Activated T-helper 1 cell treated with anti-CD3 and anti-CD28 coated beads, Interleukin-12 subunit alpha, Interleukin-12 subunit beta, Interleukin-2, Interleukin-4 antibody, amounts not matched to agents 30 ng/mL and 10 ng/mL and 1 ng/mL, durations not matched to agents 14 hours and 24 hours and 36 hours (primary cell): ENCODE measurements around the gene LYRM4. TPM values are rescaled to one million over a fixed set of nuclear protein-coding genes. Genes with fewer than 3 reads are reported as not detected.

Source experiments
- DNase-seq: peaks from one replicate; pipeline ENCODE4 v3.0.0; 2021; ENCODE audit warnings: low spot score
- H3K27ac Mint-ChIP-seq: one replicate; pipeline ENCODE4 v1.8.0; 2021; ENCODE audit warnings: mild to moderate bottlenecking, mixed read lengths
- H3K27me3 Mint-ChIP-seq: one replicate; pipeline ENCODE4 v1.8.0; 2022; ENCODE audit warnings: mild to moderate bottlenecking, moderate library complexity, mixed read lengths; ENCODE audit not compliant: insufficient read depth
- H3K36me3 Mint-ChIP-seq: one replicate; pipeline ENCODE4 v1.8.0; 2021; ENCODE audit warnings: low read depth, mixed read lengths
- H3K4me1 Mint-ChIP-seq: one replicate; pipeline ENCODE4 v1.8.0; 2021; ENCODE audit warnings: low read depth, mixed read lengths
- H3K4me3 Mint-ChIP-seq: one replicate; pipeline ENCODE4 v1.8.0; 2021; ENCODE audit warnings: mild to moderate bottlenecking, moderate library complexity, mixed read lengths
- H3K9me3 Mint-ChIP-seq: one replicate; pipeline ENCODE4 v1.8.0; 2021; ENCODE audit warnings: mixed read lengths
- intact Hi-C: fragments of 100-400 bp; cut with micrococcal nuclease; formaldehyde crosslinking; loops from one replicate; pipeline ENCODE4 v1.15.1; 2024
- total RNA-seq: library from RNA; stranded (reverse); gene quantifications from 2 replicates; pipeline ENCODE4 v1.2.3, GENCODE V29; 2022

LYRM4 gene
- total RNA-seq, 1 donor from 2014 or later: 48.9 TPM

GRCh38 chr6:5152460-5152859, 108.3 kb downstream of the LYRM4 start:
- no peaks in the 10 kb centered on the region for H3K36me3 Mint-ChIP-seq
- intact Hi-C loops: no loop called here
- no peak for DNase-seq
- no peak overlapping the region for H3K4me3 Mint-ChIP-seq
- no peak overlapping the region for H3K27ac Mint-ChIP-seq
- no peaks in the 10 kb centered on the region for H3K27me3 Mint-ChIP-seq
- no peaks in the 10 kb centered on the region for H3K4me1 Mint-ChIP-seq
- no peaks in the 10 kb centered on the region for H3K9me3 Mint-ChIP-seq

GRCh38 chr6:5151955-5152401, 108.8 kb downstream of the LYRM4 start:
- H3K9me3 Mint-ChIP-seq: no peaks in the 10 kb centered on the region
- intact Hi-C loops: no loop called here

GRCh38 chr6:5151360-5151954, 109.3 kb downstream of the LYRM4 start:
- Mint-ChIP-seq H3K9me3 (no peaks in the 10 kb centered on the region), H3K4me1 (no peaks in the 10 kb centered on the region), H3K27me3 (no peaks in the 10 kb centered on the region), H3K36me3 (no peaks in the 10 kb centered on the region), H3K27ac (no peak overlapping the region), H3K4me3 (no peak overlapping the region)
- intact Hi-C loops: no loop called here
- DNase-seq: no peak

More at GRCh38 chr6:5151955-5152401, 108.8 kb downstream of the LYRM4 start:
- Mint-ChIP-seq H3K27me3 (no peaks in the 10 kb centered on the region), H3K27ac (no peak overlapping the region), H3K4me3 (no peak overlapping the region), H3K36me3 (no peaks in the 10 kb centered on the region), H3K4me1 (no peaks in the 10 kb centered on the region)
- DNase-seq: no peak

DNA sequence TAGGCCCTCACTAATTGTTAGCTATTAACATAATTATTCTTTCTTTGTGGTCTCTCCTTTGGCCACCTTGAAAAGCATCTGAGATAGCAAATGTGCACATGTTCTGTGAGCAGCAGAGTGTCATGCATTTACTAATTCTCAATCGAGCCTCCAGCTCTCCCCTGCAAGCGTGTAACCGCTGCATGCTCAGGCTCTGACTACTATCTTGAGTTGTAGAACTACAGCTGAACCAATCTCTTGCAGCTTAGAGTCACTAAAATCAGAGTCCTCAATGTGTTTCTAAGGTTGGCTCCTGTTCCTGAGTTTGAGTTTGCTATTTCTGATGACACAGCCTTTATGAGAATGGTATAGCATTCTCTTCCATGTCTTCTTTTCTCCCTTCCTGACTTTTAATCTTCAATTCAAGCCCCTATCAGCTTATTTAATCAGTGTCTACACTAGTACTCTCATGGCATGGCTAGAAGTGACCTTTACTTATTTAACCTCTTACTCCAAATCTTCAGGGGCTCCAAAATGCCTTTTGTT, 110.1 kb downstream of the LYRM4 start:
- H3K27me3 Mint-ChIP-seq: no peaks in the 10 kb centered on the region
- no peak overlapping the region for H3K4me3 Mint-ChIP-seq
- no peaks in the 10 kb centered on the region for H3K4me1 Mint-ChIP-seq
- H3K36me3 Mint-ChIP-seq: no peaks in the 10 kb centered on the region
- H3K9me3 Mint-ChIP-seq: no peaks in the 10 kb centered on the region
- H3K27ac Mint-ChIP-seq: no peak overlapping the region
- no peak for DNase-seq
- intact Hi-C loops: no loop called here

DNA sequence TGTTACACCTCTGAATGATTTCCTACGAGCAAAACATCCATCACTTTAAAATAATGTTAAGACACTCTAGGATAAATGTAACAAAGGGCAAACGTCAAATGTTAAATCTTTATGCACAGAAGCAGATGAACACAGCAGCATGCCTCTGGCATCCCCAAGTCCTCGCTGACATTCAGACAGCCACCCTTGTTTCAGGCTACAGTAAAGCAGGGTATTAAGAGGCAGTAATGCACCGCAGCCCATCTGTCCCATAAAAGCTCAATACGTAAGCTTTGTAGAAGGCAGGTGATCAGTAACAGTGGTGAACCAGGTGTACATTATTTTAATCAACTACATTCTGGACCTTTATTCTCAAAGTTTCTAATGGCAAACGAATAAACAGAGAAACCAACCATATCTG, 110.9 kb downstream of the LYRM4 start:
- DNase-seq: no peak
- Mint-ChIP-seq H3K9me3 (no peaks in the 10 kb centered on the region), H3K4me3 (no peak overlapping the region), H3K27ac (no peak overlapping the region), H3K4me1 (no peaks in the 10 kb centered on the region), H3K36me3 (no peaks in the 10 kb centered on the region), H3K27me3 (no peaks in the 10 kb centered on the region)
- intact Hi-C loops: no loop called here

GRCh38 chr6:5149159-5149704, 111.5 kb downstream of the LYRM4 start:
- Mint-ChIP-seq H3K4me1 (no peaks in the 10 kb centered on the region), H3K4me3 (no peak overlapping the region), H3K9me3 (no peaks in the 10 kb centered on the region), H3K36me3 (no peaks in the 10 kb centered on the region), H3K27me3 (no peaks in the 10 kb centered on the region), H3K27ac (no peak overlapping the region)
- intact Hi-C loops: no loop called here
- no peak for DNase-seq

- Mint-ChIP-seq H3K4me3 (no peak overlapping the region), H3K36me3 (no peaks in the 10 kb centered on the region), H3K9me3 (no peaks in the 10 kb centered on the region), H3K4me1 (peaks cover 10% of the 10 kb centered on the region), H3K27me3 (no peaks in the 10 kb centered on the region), H3K27ac (no peak overlapping the region)
- intact Hi-C loops: no loop called here
- DNase-seq: no peak
Observed at GRCh38 chr6:5146398-5146797, 114.4 kb downstream of the LYRM4 start.

- DNase-seq: peak; percentile 68
- intact Hi-C loops: loop anchor here (1.0 to 5.0 kb wide), 7 partner anchors 74 to 1403 kb away; partner anchors contain the start of gene LYRM4
- no peak overlapping the region for H3K4me3 Mint-ChIP-seq
- no peak overlapping the region for H3K27ac Mint-ChIP-seq
- H3K27me3 Mint-ChIP-seq: no peaks in the 10 kb centered on the region
- H3K9me3 Mint-ChIP-seq: no peaks in the 10 kb centered on the region
- peaks cover 10% of the 10 kb centered on the region for H3K4me1 Mint-ChIP-seq
- H3K36me3 Mint-ChIP-seq: no peaks in the 10 kb centered on the region
Observed at GRCh38 chr6:5143634-5144311, 117.0 kb downstream of the LYRM4 start.

DNA sequence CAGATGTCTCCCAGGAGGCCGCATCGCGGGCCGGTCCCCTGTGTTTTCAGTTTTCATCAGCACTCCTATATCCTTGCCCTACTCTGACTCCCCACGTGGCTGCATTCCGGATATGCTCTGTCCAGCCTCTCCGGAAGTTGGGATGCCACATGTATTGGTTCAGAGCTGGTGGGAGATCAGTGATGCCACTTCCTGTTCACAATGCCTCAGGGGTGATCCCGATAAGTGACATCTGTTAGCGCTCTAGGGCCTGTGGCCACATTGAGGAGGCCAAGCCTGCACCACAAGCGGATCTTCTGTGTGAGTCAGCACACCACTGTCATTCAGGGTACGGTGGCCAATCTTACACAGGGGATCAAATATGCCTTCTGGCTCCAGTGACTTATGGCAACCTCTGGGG, 117.8 kb downstream of the LYRM4 start:
- Mint-ChIP-seq H3K36me3 (no peaks in the 10 kb centered on the region), H3K4me1 (peaks cover 10% of the 10 kb centered on the region), H3K27me3 (no peaks in the 10 kb centered on the region), H3K9me3 (no peaks in the 10 kb centered on the region), H3K4me3 (no peak overlapping the region), H3K27ac (no peak overlapping the region)
- intact Hi-C loops: loop anchor here (1.0 to 5.0 kb wide), 7 partner anchors 74 to 1404 kb away; partner anchors contain the start of gene LYRM4
- no peak for DNase-seq

DNA sequence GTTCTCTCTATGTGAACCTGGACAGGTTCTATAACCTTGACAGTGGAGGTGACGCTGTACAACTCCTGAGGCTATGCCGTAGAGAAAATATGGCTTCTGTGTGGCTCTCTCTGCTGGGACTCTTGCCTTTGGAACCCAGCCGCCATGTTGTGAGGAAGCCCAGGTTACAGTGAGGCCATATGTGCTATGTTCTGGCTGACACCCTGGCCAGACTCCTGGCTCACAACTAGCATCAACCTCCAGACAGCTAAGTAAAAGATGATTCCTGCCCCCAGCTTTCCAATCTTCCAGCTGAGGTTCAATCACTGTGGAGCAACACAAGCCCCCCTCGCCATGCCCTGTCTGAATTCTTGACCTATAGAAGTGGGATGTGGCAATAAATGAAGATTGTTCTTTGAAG, 118.6 kb downstream of the LYRM4 start:
- Mint-ChIP-seq H3K36me3 (no peaks in the 10 kb centered on the region), H3K9me3 (no peaks in the 10 kb centered on the region), H3K4me3 (no peak overlapping the region), H3K27me3 (no peaks in the 10 kb centered on the region), H3K4me1 (peaks cover 10% of the 10 kb centered on the region), H3K27ac (no peak overlapping the region)
- DNase-seq: no peak
- intact Hi-C loops: loop anchor here (2.0 to 5.0 kb wide), 2 partner anchors 75 to 1405 kb away; no protein-coding TSS in a partner anchor

- H3K27me3 Mint-ChIP-seq: no peaks in the 10 kb centered on the region
- no peaks in the 10 kb centered on the region for H3K36me3 Mint-ChIP-seq
- no peaks in the 10 kb centered on the region for H3K9me3 Mint-ChIP-seq
- H3K27ac Mint-ChIP-seq: no peak overlapping the region
- no peak overlapping the region for H3K4me3 Mint-ChIP-seq
- no peak for DNase-seq
- peaks cover 16% of the 10 kb centered on the region for H3K4me1 Mint-ChIP-seq
- intact Hi-C loops: loop anchor here (5.0 kb wide), 1 partner anchor 76 kb away; no protein-coding TSS in a partner anchor
Observed at GRCh38 chr6:5141046-5141445, 119.7 kb downstream of the LYRM4 start.

DNA sequence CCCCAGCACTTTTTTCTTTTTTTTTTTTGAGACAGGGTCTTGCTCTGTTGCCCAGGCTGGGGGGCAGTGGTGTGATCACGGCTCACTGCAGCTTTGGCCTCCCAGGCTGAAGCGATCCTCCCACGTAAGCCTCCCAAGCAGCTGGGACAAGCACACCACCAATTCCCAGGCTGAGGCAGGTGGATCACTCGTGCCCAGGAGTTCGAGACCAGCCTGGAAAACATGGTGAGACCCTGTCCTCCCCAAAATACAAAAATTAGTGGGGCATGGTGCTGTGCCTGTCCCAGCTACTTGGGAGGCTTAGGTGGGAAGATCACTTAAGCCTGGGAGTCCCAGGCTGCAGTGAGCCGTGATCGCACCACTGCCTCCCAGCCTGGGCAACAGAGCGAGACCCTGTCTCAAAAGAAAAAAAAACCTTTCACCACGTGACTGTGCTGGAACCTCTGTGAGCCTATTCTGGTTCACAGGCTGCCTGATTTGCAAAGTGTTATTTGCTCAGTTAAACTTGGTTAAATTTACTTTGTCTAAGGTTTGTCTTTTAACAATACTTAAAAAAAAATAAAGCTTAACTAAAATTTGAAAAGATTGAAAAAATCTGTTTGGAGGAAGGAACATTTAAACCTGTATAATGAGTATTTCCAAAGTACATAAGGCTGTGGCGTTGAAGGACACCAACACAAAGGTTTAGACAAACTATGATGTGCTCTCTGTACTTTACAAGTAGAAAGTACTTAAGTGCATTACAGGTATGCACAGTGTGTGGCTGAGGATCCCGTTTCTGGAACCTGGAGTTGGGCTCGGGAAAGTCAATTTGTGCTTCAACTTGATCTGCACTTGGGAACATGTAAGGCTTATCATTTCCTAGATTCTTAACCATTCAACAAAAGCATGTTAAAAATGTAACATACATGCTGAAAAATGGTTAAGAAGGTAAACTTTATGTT, 120.7 kb downstream of the LYRM4 start:
- Mint-ChIP-seq H3K9me3 (no peaks in the 10 kb centered on the region), H3K4me1 (peaks cover 16% of the 10 kb centered on the region), H3K36me3 (no peaks in the 10 kb centered on the region), H3K27ac (no peak overlapping the region), H3K4me3 (no peak overlapping the region), H3K27me3 (no peaks in the 10 kb centered on the region)
- no peak for DNase-seq
- intact Hi-C loops: loop anchor here (5.0 kb wide), 1 partner anchor 77 kb away; no protein-coding TSS in a partner anchor
